ENCODE data around the gene OR6S1. TPM values are rescaled to one million over a fixed set of nuclear protein-coding genes. Genes with fewer than 3 reads are reported as not detected.
"Not testable (repeated sequence)": the region's sequence is repeated elsewhere in the genome, so short reads cannot be mapped to it uniquely, and the experiment has no call there.

OR6S1 gene
- total RNA-seq, 1 experiment from 2014 or later: not detected

GRCh38 chr14:20679907-20680306, 38.4 kb upstream of the OR6S1 start:
- Histone ChIP-seq H3K9me3 (no peaks in the 10 kb centered on the region), H3K4me3 (no peak overlapping the region), H3K36me3 (no peaks in the 10 kb centered on the region), H3K27me3 (peaks cover 3% of the 10 kb centered on the region; the same call in 1 of the 2 replicates)
- peak; percentile 10 for DNase-seq

- no peaks in the 10 kb centered on the region for H3K9me3 ChIP-seq
- no peak for DNase-seq
- H3K4me3 ChIP-seq: no peak overlapping the region
- peaks cover 3% of the 10 kb centered on the region for H3K27me3 ChIP-seq
- H3K36me3 ChIP-seq: no peaks in the 10 kb centered on the region
Measured at GRCh38 chr14:20676072-20676471, 34.6 kb upstream of the OR6S1 start.

GRCh38 chr14:20675669-20676068, 34.2 kb upstream of the OR6S1 start:
- no peak for DNase-seq
- Histone ChIP-seq H3K27me3 (peaks cover 3% of the 10 kb centered on the region), H3K9me3 (no peaks in the 10 kb centered on the region), H3K4me3 (no peak overlapping the region), H3K36me3 (no peaks in the 10 kb centered on the region)

GRCh38 chr14:20671597-20672283, 30.2 kb upstream of the OR6S1 start:
- no peak for DNase-seq
- H3K27me3 ChIP-seq: peaks cover 3% of the 10 kb centered on the region
- no peak overlapping the region for H3K4me3 ChIP-seq
- no peaks in the 10 kb centered on the region for H3K9me3 ChIP-seq
- no peaks in the 10 kb centered on the region for H3K36me3 ChIP-seq

- DNase-seq: no peak
- Histone ChIP-seq H3K27me3 (no peaks in the 10 kb centered on the region), H3K9me3 (no peaks in the 10 kb centered on the region), H3K36me3 (no peaks in the 10 kb centered on the region), H3K4me3 (no peak overlapping the region)
Measured at GRCh38 chr14:20668969-20669368, 27.5 kb upstream of the OR6S1 start.

- no peak overlapping the region for H3K4me3 ChIP-seq
Measured at GRCh38 chr14:20667957-20668356, 26.5 kb upstream of the OR6S1 start.

GRCh38 chr14:20666400-20666961, 25.0 kb upstream of the OR6S1 start:
- DNase-seq, H3K27me3 ChIP-seq: not testable (repeated sequence)

More at GRCh38 chr14:20667957-20668356, 26.5 kb upstream of the OR6S1 start:
- no peaks in the 10 kb centered on the region for H3K27me3 ChIP-seq
- DNase-seq: no peak
- no peaks in the 10 kb centered on the region for H3K9me3 ChIP-seq
- H3K36me3 ChIP-seq: no peaks in the 10 kb centered on the region

GRCh38 chr14:20662968-20663732, 21.7 kb upstream of the OR6S1 start:
- no peaks in the 10 kb centered on the region for H3K9me3 ChIP-seq
- H3K36me3 ChIP-seq: no peaks in the 10 kb centered on the region
- H3K27me3 ChIP-seq: no peaks in the 10 kb centered on the region
- peak; percentile 76 for DNase-seq
- H3K4me3 ChIP-seq: peak overlapping the region; percentile 50

More at GRCh38 chr14:20666400-20666961, 25.0 kb upstream of the OR6S1 start:
- not testable (repeated sequence) for H3K4me3 ChIP-seq, H3K36me3 ChIP-seq, H3K9me3 ChIP-seq

- DNase-seq: no peak
- Histone ChIP-seq H3K4me3 (no peak overlapping the region), H3K9me3 (no peaks in the 10 kb centered on the region)
Measured at GRCh38 chr14:20661197-20661596, 19.7 kb upstream of the OR6S1 start.

GRCh38 chr14:20659813-20660395, 18.4 kb upstream of the OR6S1 start:
- H3K36me3 ChIP-seq: no peaks in the 10 kb centered on the region
- no peaks in the 10 kb centered on the region for H3K27me3 ChIP-seq
- no peak overlapping the region for H3K4me3 ChIP-seq
- no peak for DNase-seq
- no peaks in the 10 kb centered on the region for H3K9me3 ChIP-seq

More at GRCh38 chr14:20661197-20661596, 19.7 kb upstream of the OR6S1 start:
- no peaks in the 10 kb centered on the region for H3K27me3 ChIP-seq
- H3K36me3 ChIP-seq: no peaks in the 10 kb centered on the region

GRCh38 chr14:20659336-20659735, 17.8 kb upstream of the OR6S1 start:
- Histone ChIP-seq H3K9me3 (no peaks in the 10 kb centered on the region), H3K27me3 (no peaks in the 10 kb centered on the region), H3K36me3 (no peaks in the 10 kb centered on the region), H3K4me3 (no peak overlapping the region)
- no peak for DNase-seq

GRCh38 chr14:20658246-20658645, 16.8 kb upstream of the OR6S1 start:
- no peak for DNase-seq
- no peaks in the 10 kb centered on the region for H3K36me3 ChIP-seq
- H3K9me3 ChIP-seq: no peaks in the 10 kb centered on the region
- no peak overlapping the region for H3K4me3 ChIP-seq
- H3K27me3 ChIP-seq: no peaks in the 10 kb centered on the region

- DNase-seq: peak; percentile 31
- H3K27me3 ChIP-seq: no peaks in the 10 kb centered on the region
- H3K36me3 ChIP-seq: no peaks in the 10 kb centered on the region
- H3K9me3 ChIP-seq: no peaks in the 10 kb centered on the region
- no peak overlapping the region for H3K4me3 ChIP-seq
Measured at GRCh38 chr14:20657216-20658211, 16.0 kb upstream of the OR6S1 start.

- Histone ChIP-seq H3K4me3 (no peak overlapping the region), H3K36me3 (no peaks in the 10 kb centered on the region), H3K9me3 (no peaks in the 10 kb centered on the region), H3K27me3 (no peaks in the 10 kb centered on the region)
- no peak for DNase-seq
Measured at GRCh38 chr14:20656274-20656673, 14.8 kb upstream of the OR6S1 start.

GRCh38 chr14:20655851-20656250, 14.4 kb upstream of the OR6S1 start:
- H3K9me3 ChIP-seq: no peaks in the 10 kb centered on the region
- H3K27me3 ChIP-seq: no peaks in the 10 kb centered on the region
- DNase-seq: no peak
- no peak overlapping the region for H3K4me3 ChIP-seq
- no peaks in the 10 kb centered on the region for H3K36me3 ChIP-seq
